Measurements from ENCODE around the gene TNP2.

DNA sequence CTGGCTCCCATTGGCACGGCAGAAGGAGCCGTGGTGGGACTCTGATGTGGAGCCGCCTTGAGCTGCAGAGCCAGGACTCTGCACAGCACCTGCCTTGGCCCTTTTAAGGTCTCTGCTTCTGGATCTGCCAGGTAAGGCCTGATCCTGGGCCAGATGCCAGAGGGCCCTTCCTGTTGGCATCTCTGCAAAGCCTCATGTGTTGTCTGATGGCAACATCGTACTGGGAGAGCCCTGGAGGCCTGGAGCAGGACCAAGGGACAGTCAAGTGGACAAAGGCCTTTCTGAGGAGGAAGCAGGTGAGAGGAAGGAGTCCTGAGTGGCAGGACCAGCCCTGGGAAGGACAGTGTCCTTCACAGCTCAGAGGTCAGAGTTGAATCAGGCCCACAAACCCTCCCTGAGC is 39.2 kb downstream of the TNP2 start:
- TF ChIP-seq, protein P1, sequence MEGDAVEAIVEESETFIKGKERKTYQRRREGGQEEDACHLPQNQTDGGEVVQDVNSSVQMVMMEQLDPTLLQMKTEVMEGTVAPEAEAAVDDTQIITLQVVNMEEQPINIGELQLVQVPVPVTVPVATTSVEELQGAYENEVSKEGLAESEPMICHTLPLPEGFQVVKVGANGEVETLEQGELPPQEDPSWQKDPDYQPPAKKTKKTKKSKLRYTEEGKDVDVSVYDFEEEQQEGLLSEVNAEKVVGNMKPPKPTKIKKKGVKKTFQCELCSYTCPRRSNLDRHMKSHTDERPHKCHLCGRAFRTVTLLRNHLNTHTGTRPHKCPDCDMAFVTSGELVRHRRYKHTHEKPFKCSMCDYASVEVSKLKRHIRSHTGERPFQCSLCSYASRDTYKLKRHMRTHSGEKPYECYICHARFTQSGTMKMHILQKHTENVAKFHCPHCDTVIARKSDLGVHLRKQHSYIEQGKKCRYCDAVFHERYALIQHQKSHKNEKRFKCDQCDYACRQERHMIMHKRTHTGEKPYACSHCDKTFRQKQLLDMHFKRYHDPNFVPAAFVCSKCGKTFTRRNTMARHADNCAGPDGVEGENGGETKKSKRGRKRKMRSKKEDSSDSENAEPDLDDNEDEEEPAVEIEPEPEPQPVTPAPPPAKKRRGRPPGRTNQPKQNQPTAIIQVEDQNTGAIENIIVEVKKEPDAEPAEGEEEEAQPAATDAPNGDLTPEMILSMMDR (IDR thresholded peaks at IDR 0.05; ENCODE audit: low read depth, low read length, poor library complexity, severe bottlenecking) = no peak
- no peak for TF ChIP-seq EZH2phosphoT487 (IDR thresholded peaks at IDR 0.05; ENCODE audit: borderline replicate concordance, low read length)
